HEK293 (cell line): Measurements from ENCODE around the gene SUSD3.

Experiments
- CTCF ChIA-PET: fragments of 350-600 bp; formaldehyde crosslinking; extraction: SDS; loops from one replicate; lab custom pipeline; 2021; ENCODE audit warnings: antibody characterized with exemption; lab: Yijun Ruan, JAX
- POLR2A ChIA-PET: fragments of 300-600 bp; formaldehyde crosslinking; extraction: SDS; loops from one replicate; lab custom pipeline; 2020; ENCODE audit warnings: antibody characterized with exemption, inconsistent platforms; lab: Yijun Ruan, JAX
- H3K27ac ChIP-seq: fragments of 200-500 bp; sonication (Bioruptor generic); 2 replicates; pipeline ENCODE4 v1.5.1; 2014; ENCODE audit warnings: low read depth, low read length, control low read depth, inconsistent platforms; ENCODE audit errors: extremely low read depth
- H3K36me3 ChIP-seq, 2 experiments: fragments of 200-500 bp in 1 of 2; sonication (Bioruptor generic) in 1 of 2; 1 replicate in 1 of 2; 2 replicates in 1 of 2; pipeline ENCODE4 v1.5.1; 2014 to 2017; ENCODE audit warnings: inconsistent platforms in 2 of 2, low read length in 2 of 2; ENCODE audit not compliant: control insufficient read depth in 2 of 2, insufficient read depth in 1 of 2
- H3K4me1 ChIP-seq: fragments of 200-500 bp; sonication (Bioruptor generic); 2 replicates; pipeline ENCODE4 v1.5.1; 2014; ENCODE audit warnings: mild to moderate bottlenecking, low read length, inconsistent platforms; ENCODE audit not compliant: control insufficient read depth, insufficient read depth
- H3K4me3 ChIP-seq: 2 replicates; pipeline ENCODE4 v1.5.1; 2011; ENCODE audit warnings: low read depth, mild to moderate bottlenecking, control low read depth, low read length, moderate library complexity
- H3K9me3 ChIP-seq: fragments of 200-500 bp; sonication (Bioruptor generic); 2 replicates; pipeline ENCODE4 v1.5.1; 2014; ENCODE audit warnings: low read depth, low read length, inconsistent platforms; ENCODE audit not compliant: control insufficient read depth, insufficient read depth
- GFI1B ChIP-seq: fragments of 450-650 bp; formaldehyde crosslinking; IDR thresholded peaks from 2 replicates; pipeline ENCODE4 v1.5.1; 2016; ENCODE audit warnings: missing biosample characterization, missing genetic modification characterization
- GLIS1 ChIP-seq: fragments of 450-650 bp; formaldehyde crosslinking; IDR thresholded peaks from 2 replicates; pipeline ENCODE4 v1.5.1; 2016; ENCODE audit warnings: missing biosample characterization, missing genetic modification characterization
- HOXD13 ChIP-seq: sonication (generic); formaldehyde crosslinking; IDR thresholded peaks from 2 replicates; pipeline ENCODE4 v1.8.0; 2022; ENCODE audit warnings: missing genetic modification reagents, borderline replicate concordance
- KLF17 ChIP-seq: fragments of 450-650 bp; formaldehyde crosslinking; IDR thresholded peaks from 2 replicates; pipeline ENCODE4 v1.5.1; 2016; ENCODE audit warnings: missing biosample characterization, missing genetic modification characterization
- KLF7 ChIP-seq: fragments of 450-650 bp; formaldehyde crosslinking; IDR thresholded peaks from 2 replicates; pipeline ENCODE4 v1.5.1; 2016; ENCODE audit warnings: missing biosample characterization, missing genetic modification characterization, borderline replicate concordance
- PRDM4 ChIP-seq: fragments of 450-650 bp; formaldehyde crosslinking; IDR thresholded peaks from 2 replicates; pipeline ENCODE4 v1.5.1; 2017; ENCODE audit warnings: missing biosample characterization, missing genetic modification characterization
- REPIN1 ChIP-seq: fragments of 450-650 bp; formaldehyde crosslinking; IDR thresholded peaks from 2 replicates; pipeline ENCODE4 v1.5.1; 2017; ENCODE audit warnings: missing biosample characterization, missing genetic modification characterization, low read depth
- SCRT1 ChIP-seq: fragments of 450-650 bp; formaldehyde crosslinking; IDR thresholded peaks from 2 replicates; pipeline ENCODE4 v1.5.1; 2016; ENCODE audit warnings: missing biosample characterization, missing genetic modification characterization, borderline replicate concordance
- SCRT2 ChIP-seq: fragments of 450-650 bp; formaldehyde crosslinking; IDR thresholded peaks from 2 replicates; pipeline ENCODE4 v1.5.1; 2016; ENCODE audit warnings: missing biosample characterization, missing genetic modification characterization
- TSHZ1 ChIP-seq: fragments of 450-650 bp; formaldehyde crosslinking; IDR thresholded peaks from 2 replicates; pipeline ENCODE4 v1.5.1; 2016; ENCODE audit warnings: missing biosample characterization, missing genetic modification characterization, borderline replicate concordance
- YY1 ChIP-seq: fragments of 450-650 bp; formaldehyde crosslinking; IDR thresholded peaks from 2 replicates; pipeline ENCODE4 v1.5.1; 2018; ENCODE audit warnings: missing biosample characterization, missing genetic modification characterization
- ZBTB20 ChIP-seq: fragments of 450-650 bp; formaldehyde crosslinking; IDR thresholded peaks from 2 replicates; pipeline ENCODE4 v1.5.1; 2016; ENCODE audit warnings: missing biosample characterization, missing genetic modification characterization
- ZFP3 ChIP-seq: fragments of 450-650 bp; formaldehyde crosslinking; IDR thresholded peaks from 2 replicates; pipeline ENCODE4 v1.5.1; 2016; ENCODE audit warnings: low read depth, missing biosample characterization, missing genetic modification characterization
- ZNF2 ChIP-seq: fragments of 450-650 bp; formaldehyde crosslinking; IDR thresholded peaks from 2 replicates; pipeline ENCODE4 v1.5.1; 2016; ENCODE audit warnings: missing biosample characterization, missing genetic modification characterization
- ZNF302 ChIP-seq: fragments of 450-650 bp; formaldehyde crosslinking; IDR thresholded peaks from 2 replicates; pipeline ENCODE4 v1.5.1; 2016; ENCODE audit warnings: missing biosample characterization, missing genetic modification characterization, low read depth
- ZNF311 ChIP-seq: fragments of 450-650 bp; formaldehyde crosslinking; IDR thresholded peaks from 2 replicates; pipeline ENCODE4 v1.5.1; 2017; ENCODE audit warnings: missing biosample characterization, missing genetic modification characterization, borderline replicate concordance
- ZNF354C ChIP-seq: fragments of 450-650 bp; formaldehyde crosslinking; IDR thresholded peaks from 2 replicates; pipeline ENCODE4 v1.5.1; 2016; ENCODE audit warnings: missing biosample characterization, missing genetic modification characterization, low read depth, borderline replicate concordance
- ZNF433 ChIP-seq: fragments of 450-650 bp; formaldehyde crosslinking; IDR thresholded peaks from 2 replicates; pipeline ENCODE4 v1.5.1; 2016; ENCODE audit warnings: missing biosample characterization, missing genetic modification characterization, low read depth
- ZNF529 ChIP-seq: fragments of 450-650 bp; formaldehyde crosslinking; IDR thresholded peaks from 2 replicates; pipeline ENCODE4 v1.5.1; 2017; ENCODE audit warnings: missing genetic modification characterization, missing biosample characterization; ENCODE audit not compliant: insufficient replicate concordance
- ZNF530 ChIP-seq: fragments of 450-650 bp; formaldehyde crosslinking; IDR thresholded peaks from 2 replicates; pipeline ENCODE4 v1.5.1; 2016; ENCODE audit warnings: low read depth, missing biosample characterization, missing genetic modification characterization
- ZNF548 ChIP-seq: fragments of 450-650 bp; formaldehyde crosslinking; IDR thresholded peaks from 2 replicates; pipeline ENCODE4 v1.5.1; 2016; ENCODE audit warnings: missing biosample characterization, missing genetic modification characterization
- ZNF629 ChIP-seq: fragments of 450-650 bp; formaldehyde crosslinking; IDR thresholded peaks from 2 replicates; pipeline ENCODE4 v1.5.1; 2017; ENCODE audit warnings: missing biosample characterization, missing genetic modification characterization
- ZNF747 ChIP-seq: fragments of 450-650 bp; formaldehyde crosslinking; IDR thresholded peaks from 2 replicates; pipeline ENCODE4 v1.5.1; 2016; ENCODE audit warnings: missing biosample characterization, missing genetic modification characterization
- ZNF768 ChIP-seq: fragments of 450-650 bp; formaldehyde crosslinking; IDR thresholded peaks from 2 replicates; pipeline ENCODE4 v1.5.1; 2018; ENCODE audit warnings: missing biosample characterization, mild to moderate bottlenecking, missing genetic modification characterization
- ZXDB ChIP-seq: fragments of 450-650 bp; formaldehyde crosslinking; IDR thresholded peaks from 2 replicates; pipeline ENCODE4 v1.5.1; 2016; ENCODE audit warnings: missing biosample characterization, missing genetic modification characterization
- TF ChIP-seq, protein P1 (sequence below): fragments of 450-650 bp; formaldehyde crosslinking; IDR thresholded peaks from 2 replicates; pipeline ENCODE4 v1.5.1; 2016; ENCODE audit warnings: missing biosample characterization, missing genetic modification characterization

SUSD3 gene

DNA sequence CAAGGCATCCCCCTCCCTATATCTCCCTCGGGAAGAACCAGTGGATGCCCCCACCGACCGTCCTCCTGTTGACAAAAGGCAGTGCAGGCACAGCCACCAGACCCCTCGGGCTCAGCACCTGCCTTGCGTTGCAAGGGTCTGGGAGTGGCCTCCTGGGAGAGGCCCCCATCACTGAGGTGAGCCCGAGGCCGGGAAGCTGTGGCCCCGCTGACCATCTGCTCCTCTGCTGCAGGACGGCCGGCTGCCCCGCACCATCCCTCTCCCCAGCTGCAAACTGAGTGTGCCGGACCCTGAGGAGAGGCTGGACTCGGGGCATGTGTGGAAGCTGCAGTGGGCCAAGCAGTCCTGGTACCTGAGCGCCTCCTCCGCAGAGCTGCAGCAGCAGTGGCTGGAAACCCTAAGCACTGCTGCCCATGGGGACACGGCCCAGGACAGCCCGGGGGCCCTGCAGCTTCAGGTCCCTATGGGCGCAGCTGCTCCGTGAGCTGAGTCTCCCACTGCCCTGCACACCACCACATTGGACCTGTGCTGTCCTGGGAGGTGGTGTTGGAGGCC, 23.3 kb upstream of the SUSD3 start (continued):
- TF ChIP-seq ZNF302 (tag by site-specific recombination), result no peak
- no peak for TF ChIP-seq HOXD13
- TF ChIP-seq ZNF747, result no peak
- no peak for TF ChIP-seq YY1
- TF ChIP-seq, all 188 proteins: peak for 0

DNA sequence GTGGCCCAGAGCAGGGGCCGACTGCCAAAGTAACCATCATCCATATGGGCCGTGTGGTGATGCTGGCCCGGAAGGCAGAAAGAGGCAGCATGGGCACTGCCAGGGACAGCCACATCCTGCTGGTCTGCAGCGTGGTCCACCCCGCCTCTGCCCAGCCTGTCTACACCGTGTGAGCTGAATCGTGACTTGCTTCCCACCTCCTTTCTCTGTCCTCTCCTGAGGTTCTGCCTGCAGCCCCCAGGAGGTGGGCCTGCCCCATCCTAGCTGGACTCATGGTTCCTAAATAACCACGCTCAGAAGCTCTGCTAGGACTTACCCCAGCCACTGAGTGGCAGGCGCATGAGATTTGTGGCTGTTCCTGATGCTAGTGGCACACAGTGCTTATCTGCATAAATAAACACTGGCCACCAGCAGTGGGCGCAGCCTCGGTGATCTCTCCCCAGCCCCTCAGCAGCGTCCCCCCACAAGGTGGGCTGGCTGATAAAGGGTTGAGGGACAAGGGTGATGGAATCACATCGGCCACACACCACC, 22.6 kb upstream of the SUSD3 start:
- no peaks in the 10 kb centered on the region for H3K4me1 ChIP-seq
- ChIA-PET CTCF (no interaction called here), POLR2A (no interaction called here)
- no peaks in the 10 kb centered on the region for H3K9me3 ChIP-seq
- no peak overlapping the region for H3K4me3 ChIP-seq
- TF ChIP-seq SCRT2 (tag by site-specific recombination), result no peak
- no peak for TF ChIP-seq ZBTB20
- TF ChIP-seq ZNF768 (tag by site-specific recombination), result no peak
- no peak for TF ChIP-seq ZNF629 (tag by site-specific recombination)
- TF ChIP-seq GLIS1, result no peak
- no peak for TF ChIP-seq GFI1B (tag by site-specific recombination)
- TF ChIP-seq TSHZ1, result no peak
- TF ChIP-seq, protein P1, sequence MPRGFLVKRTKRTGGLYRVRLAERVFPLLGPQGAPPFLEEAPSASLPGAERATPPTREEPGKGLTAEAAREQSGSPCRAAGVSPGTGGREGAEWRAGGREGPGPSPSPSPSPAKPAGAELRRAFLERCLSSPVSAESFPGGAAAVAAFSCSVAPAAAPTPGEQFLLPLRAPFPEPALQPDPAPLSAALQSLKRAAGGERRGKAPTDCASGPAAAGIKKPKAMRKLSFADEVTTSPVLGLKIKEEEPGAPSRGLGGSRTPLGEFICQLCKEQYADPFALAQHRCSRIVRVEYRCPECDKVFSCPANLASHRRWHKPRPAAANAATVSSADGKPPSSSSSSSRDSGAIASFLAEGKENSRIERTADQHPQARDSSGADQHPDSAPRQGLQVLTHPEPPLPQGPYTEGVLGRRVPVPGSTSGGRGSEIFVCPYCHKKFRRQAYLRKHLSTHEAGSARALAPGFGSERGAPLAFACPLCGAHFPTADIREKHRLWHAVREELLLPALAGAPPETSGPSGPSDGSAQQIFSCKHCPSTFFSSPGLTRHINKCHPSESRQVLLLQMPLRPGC (tag by site-specific recombination), result no peak
- TF ChIP-seq ZFP3 (tag by site-specific recombination), result no peak
- TF ChIP-seq YY1, result no peak
- no peak for TF ChIP-seq KLF7 (tag by site-specific recombination)
- TF ChIP-seq ZNF530 (tag by site-specific recombination), result no peak
- no peak for TF ChIP-seq ZNF354C
- no peak for TF ChIP-seq ZXDB (tag by site-specific recombination)
- H3K27ac ChIP-seq, result no peak overlapping the region
- no peaks in the 10 kb centered on the region for H3K36me3 ChIP-seq

GRCh38 chr9:93036887-93037475, 21.5 kb upstream of the SUSD3 start:
- H3K9me3 ChIP-seq, result no peaks in the 10 kb centered on the region
- CTCF ChIA-PET, result interaction anchor here (0.6 kb wide), 1 partner anchor 61 kb away, joined by 3 read pairs; no protein-coding TSS in a partner anchor
- H3K36me3 ChIP-seq, result no peaks in the 10 kb centered on the region
- no peaks in the 10 kb centered on the region for H3K4me1 ChIP-seq
- no peak overlapping the region for H3K27ac ChIP-seq
- POLR2A ChIA-PET, result no interaction called here
- no peak overlapping the region for H3K4me3 ChIP-seq
- TF ChIP-seq PRDM4, result no peak
- TF ChIP-seq ZNF2 (tag by site-specific recombination), result no peak
- no peak for TF ChIP-seq ZFP3 (tag by site-specific recombination)
- TF ChIP-seq ZNF529 (tag by site-specific recombination), result no peak
- no peak for TF ChIP-seq ZNF548 (tag by site-specific recombination)
- TF ChIP-seq SCRT1, result no peak
- no peak for TF ChIP-seq SCRT2 (tag by site-specific recombination)
- TF ChIP-seq ZNF311, result no peak
- TF ChIP-seq KLF17 (tag by site-specific recombination), result no peak
- no peak for TF ChIP-seq ZNF433 (tag by site-specific recombination)
- no peak for TF ChIP-seq REPIN1 (tag by site-specific recombination)
